ENCODE results near the gene KIF7. TPM values are rescaled to one million over a fixed set of nuclear protein-coding genes. Genes with fewer than 3 reads are reported as not detected.
"Not testable (repeated sequence)": the region's sequence is repeated elsewhere in the genome, so short reads cannot be mapped to it uniquely, and the experiment has no call there.

Gene KIF7
- total RNA-seq, 5 donors from 2014 or later (not counting 1 experiment from before 2014, with no cell fraction given), result 0.07 to 0.26 (median 0.20) TPM

GRCh38 chr15:89586651-89587050 is 68.6 kb downstream of the KIF7 start:
- 100% methylated on average over 2 of the region's 2 CpGs for WGBS (ENCODE audit: insufficient coverage)
- no peak overlapping the region for H3K4me3 Mint-ChIP-seq
- no peak for DNase-seq
- ATAC-seq (replicated peaks in 1 of 4), result no peak
- Histone ChIP-seq H3K9me3 (no peaks in the 10 kb centered on the region), H3K27me3 (replicated peaks in 1 of 2; ENCODE audit: control insufficient read depth in 2 of 2, extremely low read depth in 1 of 2, insufficient read depth in 2 of 2, low read length in 1 of 2) (no peaks in the 10 kb centered on the region), H3K4me3 (ENCODE audit: control insufficient read depth in 1 of 2, extremely low read depth in 1 of 2, low read length in 1 of 2) (no peak overlapping the region), H3K27ac (ENCODE audit: low read length) (no peak overlapping the region), H3K4me1 (ENCODE audit: control insufficient read depth in 1 of 2, extremely low read depth in 1 of 2, insufficient read depth in 2 of 2, low read length in 2 of 2) (no peaks in the 10 kb centered on the region), H3K36me3 (ENCODE audit: control insufficient read depth in 2 of 2, extremely low read depth in 1 of 2, insufficient read depth in 1 of 2, low read length in 1 of 2) (no peaks in the 10 kb centered on the region)
- POLR2A ChIA-PET, result no interaction called here
- no peaks in the 10 kb centered on the region for H3K4me1 Mint-ChIP-seq
- H3K9me3 Mint-ChIP-seq, result no peaks in the 10 kb centered on the region
- CTCF ChIA-PET, result no interaction called here
- H3K27me3 Mint-ChIP-seq, result no peaks in the 10 kb centered on the region
- no peaks in the 10 kb centered on the region for H3K36me3 Mint-ChIP-seq
- no peak overlapping the region for H3K27ac Mint-ChIP-seq

GRCh38 chr15:89580747-89581146 is 74.5 kb downstream of the KIF7 start:
- H3K4me3 ChIP-seq (ENCODE audit: control insufficient read depth in 1 of 2, extremely low read depth in 1 of 2, low read length in 1 of 2); H3K27me3 ChIP-seq (replicated peaks in 1 of 2; ENCODE audit: control insufficient read depth in 2 of 2, extremely low read depth in 1 of 2, insufficient read depth in 2 of 2, low read length in 1 of 2); H3K27ac ChIP-seq (ENCODE audit: low read length); H3K36me3 ChIP-seq (ENCODE audit: control insufficient read depth in 2 of 2, extremely low read depth in 1 of 2, insufficient read depth in 1 of 2, low read length in 1 of 2); H3K9me3 Mint-ChIP-seq; H3K27me3 Mint-ChIP-seq; H3K4me3 Mint-ChIP-seq; CTCF ChIA-PET; DNase-seq; H3K27ac Mint-ChIP-seq; H3K4me1 ChIP-seq (ENCODE audit: control insufficient read depth in 1 of 2, extremely low read depth in 1 of 2, insufficient read depth in 2 of 2, low read length in 2 of 2); H3K9me3 ChIP-seq; H3K36me3 Mint-ChIP-seq; ATAC-seq (replicated peaks in 1 of 4); POLR2A ChIA-PET: not testable (repeated sequence)
- 100% methylated on average over 1 of the region's 2 CpGs for whole genome bisulfite sequencing (ENCODE audit: insufficient coverage)
- H3K4me1 Mint-ChIP-seq, result peaks cover 8 to 10% (median 8%) of the 10 kb centered on the region in 3 donors

GRCh38 chr15:89578146-89578545 is 77.1 kb downstream of the KIF7 start:
- H3K36me3 Mint-ChIP-seq, result no peaks in the 10 kb centered on the region
- no peaks in the 10 kb centered on the region for H3K9me3 ChIP-seq
- no peak for DNase-seq
- no peaks in the 10 kb centered on the region for H3K36me3 ChIP-seq (ENCODE audit: control insufficient read depth in 2 of 2, extremely low read depth in 1 of 2, insufficient read depth in 1 of 2, low read length in 1 of 2)
- ChIA-PET CTCF (interaction anchor here in 1 of 2 donors (0.5 kb wide), 1 partner anchor 325 kb away, joined by 7 read pairs; no protein-coding TSS in a partner anchor), POLR2A (no interaction called here)
- H3K4me1 Mint-ChIP-seq, result peaks cover 10 to 12% (median 11%) of the 10 kb centered on the region in 3 donors
- H3K4me1 ChIP-seq (ENCODE audit: control insufficient read depth in 1 of 2, extremely low read depth in 1 of 2, insufficient read depth in 2 of 2, low read length in 2 of 2), result peaks cover 4 to 12% of the 10 kb centered on the region in 2 experiments
- no peak for ATAC-seq (replicated peaks in 1 of 4)
- no peak overlapping the region for H3K4me3 ChIP-seq (ENCODE audit: control insufficient read depth in 1 of 2, extremely low read depth in 1 of 2, low read length in 1 of 2)
- H3K9me3 Mint-ChIP-seq, result no peaks in the 10 kb centered on the region
- no peak overlapping the region for H3K27ac Mint-ChIP-seq
- 80% methylated on average over 1 of the region's 2 CpGs for WGBS (ENCODE audit: insufficient coverage)
- no peaks in the 10 kb centered on the region for H3K27me3 ChIP-seq (replicated peaks in 1 of 2; ENCODE audit: control insufficient read depth in 2 of 2, extremely low read depth in 1 of 2, insufficient read depth in 2 of 2, low read length in 1 of 2)
- H3K27ac ChIP-seq (ENCODE audit: low read length), result no peak overlapping the region
- H3K4me3 Mint-ChIP-seq, result no peak overlapping the region
- H3K27me3 Mint-ChIP-seq, result no peaks in the 10 kb centered on the region

Other genes starting within 250 kb of the KIF7 start
- gene RHCG, start 158.9 kb downstream of the KIF7 start, total RNA-seq, result not detected
- gene TICRR, start 80.0 kb downstream of the KIF7 start, total RNA-seq, result under 1 TPM; 0.14 to 0.38 (median 0.25) TPM
- 1 to 10 TPM in 1 of 5 donors, under 1 TPM in 3, not detected in 1; 0.25 to 1.1 (median 0.60) TPM for gene PLIN1, start 23.9 kb upstream of the KIF7 start, total RNA-seq
- gene PEX11A, start 35.3 kb upstream of the KIF7 start, total RNA-seq, result 1 to 10 TPM in 4 of 5 donors, under 1 TPM in 1; 0.91 to 4.0 (median 2.0) TPM
- under 1 TPM in 2 of 5 donors, not detected in 3; 0.13 to 0.35 TPM for gene WDR93, start 35.3 kb upstream of the KIF7 start, total RNA-seq
- gene MESP1, start 95.8 kb upstream of the KIF7 start, total RNA-seq, result 1 to 10 TPM in 1 of 5 donors, under 1 TPM in 3, not detected in 1; 0.23 to 1.5 (median 0.38) TPM
- not detected for gene MESP2, start 120.9 kb upstream of the KIF7 start, total RNA-seq
- 1 to 10 TPM in 3 of 5 donors, under 1 TPM in 2; 0.89 to 2.9 (median 2.1) TPM for gene ANPEP, start 159.4 kb upstream of the KIF7 start, total RNA-seq
- 10 to 100 TPM; 22.8 to 30.5 (median 24.9) TPM for gene AP3S2, start 238.5 kb upstream of the KIF7 start, total RNA-seq